NCI-H345 treated with DMSO at 0.1 percent for 48 hours (cell line): ENCODE results near the gene HECW1.
A peak's percentile ranks its signal among the peaks of the same experiment; 100 is the strongest.
"Not testable (repeated sequence)": the region's sequence is repeated elsewhere in the genome, so short reads cannot be mapped to it uniquely, and the experiment has no call there.

Source experiments
- DNase-seq: peaks from one replicate; lab custom pipeline; 2025; ENCODE audit not compliant: unreplicated experiment; lab: John Stamatoyannopoulos, UW

The HECW1 gene

GRCh38 chr7:43345696-43346095, 233.2 kb downstream of the HECW1 start:
- not testable (repeated sequence) for DNase-seq

DNA sequence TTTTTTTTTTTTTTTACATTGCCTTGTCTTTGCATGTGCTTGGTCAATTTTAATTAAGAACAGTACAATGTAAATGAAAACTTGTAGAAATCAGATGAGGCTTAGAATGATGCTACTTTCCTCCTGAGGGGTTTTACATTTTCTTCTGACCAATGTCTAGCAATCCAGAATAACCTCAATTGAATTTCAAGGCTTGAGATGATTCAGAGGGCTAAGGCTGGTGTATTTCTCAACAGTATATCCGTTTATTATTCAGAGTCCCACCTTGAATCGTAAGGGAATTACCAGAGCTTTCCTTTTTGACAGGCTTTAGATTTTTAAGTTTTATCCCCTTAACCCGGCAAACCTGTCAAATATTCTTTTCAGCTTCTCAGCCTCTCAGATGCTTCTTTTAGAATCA, 239.2 kb downstream of the HECW1 start:
- DNase-seq, result no peak

GRCh38 chr7:43353902-43354301, 241.5 kb downstream of the HECW1 start:
- no peak for DNase-seq

DNA sequence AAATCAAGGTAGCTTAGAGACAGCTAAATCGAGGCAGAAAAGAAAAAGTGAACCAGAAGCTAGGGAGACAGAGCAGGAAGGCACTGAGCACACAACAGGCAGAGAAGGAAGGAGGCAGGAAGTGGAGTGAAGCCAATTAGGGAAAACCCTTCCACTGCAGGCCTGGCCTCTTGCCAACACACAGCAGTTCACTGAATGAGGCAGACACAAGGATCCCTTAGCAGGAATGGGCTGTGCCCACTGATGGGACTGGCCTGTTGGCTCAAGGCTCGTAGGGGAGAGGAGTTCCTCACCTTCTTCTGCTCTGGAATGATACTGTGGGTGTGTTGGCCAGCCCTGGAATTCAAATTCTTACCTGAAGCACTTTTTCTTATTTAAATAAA, 250.2 kb downstream of the HECW1 start:
- DNase-seq, result peak; percentile 87

DNA sequence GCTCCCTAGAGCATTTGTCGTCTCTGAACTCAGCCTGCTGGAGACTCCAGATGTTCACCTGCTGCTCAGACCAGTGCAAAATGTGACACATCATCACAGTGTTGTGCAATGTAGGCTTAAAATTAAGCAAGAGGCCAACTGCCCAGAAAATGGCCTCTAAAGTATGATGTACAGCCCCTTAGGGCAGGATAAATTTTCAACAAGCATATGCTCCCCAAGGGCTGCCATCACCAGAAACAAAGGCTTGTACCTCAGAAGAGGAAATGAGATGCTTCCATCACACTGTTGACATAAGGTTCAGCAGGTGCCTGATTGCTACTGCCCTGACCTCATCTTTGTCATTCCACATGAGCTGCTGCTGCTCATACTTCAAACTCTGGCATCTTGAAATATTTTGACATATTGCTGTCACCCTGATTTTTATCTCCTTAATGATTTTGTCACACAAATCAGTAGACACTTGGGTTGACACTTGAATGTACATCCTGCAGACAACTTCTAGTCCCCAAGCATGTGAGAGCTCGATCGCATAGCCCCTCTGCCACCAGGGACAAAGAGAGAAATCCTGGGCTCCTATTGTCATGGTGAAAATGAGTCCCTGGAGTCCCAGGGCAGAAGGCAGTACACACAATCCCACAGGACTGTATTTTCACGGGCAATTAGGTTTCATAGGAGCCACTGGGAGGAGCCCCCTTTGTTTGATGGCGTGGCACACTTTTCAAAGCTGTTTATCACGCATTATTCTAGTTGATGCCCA, 250.8 kb downstream of the HECW1 start:
- peak; percentile 97 for DNase-seq

- peak; percentile 39 for DNase-seq
Observed at GRCh38 chr7:43364391-43364790, 251.9 kb downstream of the HECW1 start.

DNA sequence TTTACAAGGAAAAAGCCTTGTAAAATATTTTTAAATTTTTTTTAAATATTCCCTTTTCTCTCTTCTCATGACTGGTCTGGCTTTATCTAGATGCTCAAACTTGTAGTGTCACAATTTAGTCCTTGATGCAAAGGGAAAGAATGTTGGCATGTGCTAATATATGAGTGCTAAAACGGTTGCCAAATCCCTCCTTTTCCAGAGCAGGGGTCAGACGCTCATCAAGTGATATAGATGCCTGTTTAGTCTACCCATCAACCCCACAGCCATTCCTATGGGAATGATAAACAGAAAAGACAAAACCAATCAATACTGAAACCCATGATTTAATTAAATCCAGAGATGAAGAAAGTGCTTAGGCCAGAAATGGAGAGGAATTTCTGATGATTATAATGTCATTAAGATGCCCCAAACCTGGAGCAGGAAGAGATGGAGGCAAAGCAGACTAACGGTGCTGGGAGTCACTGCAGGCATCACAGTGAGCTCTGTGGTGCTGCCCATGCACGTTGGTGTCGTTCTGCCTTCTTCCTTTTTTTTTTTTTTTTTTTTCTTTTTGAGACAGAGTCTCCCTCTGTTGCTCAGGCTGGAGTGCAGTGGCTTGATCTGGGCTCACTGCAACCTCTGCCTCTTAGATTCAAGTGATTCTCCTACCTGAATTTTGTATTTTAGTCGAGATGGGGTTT, 260.4 kb downstream of the HECW1 start:
- no peak for DNase-seq

DNA sequence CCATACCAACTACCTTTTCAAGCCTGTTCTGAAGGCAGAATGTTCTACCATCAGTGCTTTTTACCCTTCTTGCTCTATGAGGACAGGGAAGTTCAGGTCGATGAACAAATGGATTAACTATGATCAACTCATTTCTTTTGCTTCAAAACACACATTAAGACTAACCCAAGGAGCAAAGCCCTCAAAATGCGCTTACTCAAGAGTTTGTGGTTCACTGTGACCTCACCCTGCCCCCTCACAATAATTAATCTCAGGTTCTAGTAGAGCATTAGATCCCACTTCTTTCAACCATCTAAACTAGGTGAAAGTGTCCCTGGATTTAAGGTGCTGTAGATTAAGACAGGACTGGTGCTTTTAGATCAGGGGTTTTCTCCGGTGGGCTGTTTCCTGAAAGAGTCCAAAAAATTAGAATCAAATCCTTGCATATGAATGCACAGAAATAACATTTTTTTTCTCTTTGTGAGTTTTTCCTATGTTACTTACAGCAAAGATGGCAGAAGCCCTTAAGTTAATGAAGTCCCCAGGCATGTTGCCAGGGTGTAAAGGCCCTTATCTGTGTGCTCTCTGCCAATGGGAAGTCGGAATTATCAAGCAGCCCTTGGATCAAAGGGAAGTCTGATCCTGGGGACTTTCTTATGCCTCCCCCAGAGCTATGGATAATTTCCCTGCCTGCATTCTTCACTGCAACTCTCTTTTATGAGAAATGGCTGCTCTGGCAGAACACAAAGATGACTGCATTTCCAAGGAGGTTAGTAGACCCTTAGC, 264.9 kb downstream of the HECW1 start:
- no peak for DNase-seq

DNA sequence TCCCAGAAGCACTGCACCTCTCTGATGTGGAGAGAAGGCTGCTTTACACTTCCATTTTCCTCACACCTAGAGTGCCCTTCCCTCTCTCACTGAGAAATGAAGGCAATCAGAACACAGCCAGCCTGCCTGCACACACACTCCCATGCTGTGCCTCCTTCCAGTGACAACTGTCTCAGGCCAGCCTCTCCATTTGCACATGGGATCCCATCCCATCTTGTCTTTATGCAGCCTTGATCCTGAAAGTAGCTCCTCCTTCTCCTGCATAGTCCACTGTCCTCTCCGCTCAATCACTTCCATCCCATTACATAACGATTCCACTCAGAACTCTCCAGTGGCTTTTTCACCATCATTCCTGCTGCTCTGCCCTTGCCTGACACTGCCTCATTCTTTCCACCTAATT, 266.8 kb downstream of the HECW1 start:
- no peak for DNase-seq

GRCh38 chr7:43384616-43385308, 272.3 kb downstream of the HECW1 start:
- DNase-seq, result no peak

- no peak for DNase-seq
Observed at GRCh38 chr7:43385309-43385680, 272.8 kb downstream of the HECW1 start.

DNA sequence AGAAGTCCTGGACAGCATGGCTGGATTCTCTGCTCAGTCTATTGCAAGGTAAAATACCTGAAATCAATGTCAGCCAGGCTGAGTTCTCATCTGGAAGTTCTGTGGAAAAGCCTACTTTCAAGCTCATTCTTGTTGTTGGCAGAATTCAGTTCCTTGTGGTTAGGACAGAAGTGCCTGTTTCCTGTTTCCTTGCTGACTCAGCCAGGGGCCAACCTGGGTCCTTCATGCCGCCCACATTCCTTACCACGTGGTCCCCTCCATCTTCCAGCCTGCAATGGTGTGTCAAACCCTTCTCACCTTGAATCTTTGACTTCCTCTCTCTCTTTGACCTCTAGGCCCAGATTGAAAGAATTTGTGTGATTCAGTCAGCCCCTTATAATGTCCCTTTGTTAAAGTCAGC, 273.4 kb downstream of the HECW1 start:
- no peak for DNase-seq

- no peak for DNase-seq
Observed at GRCh38 chr7:43387932-43388331, 275.5 kb downstream of the HECW1 start.

- DNase-seq, result no peak
Observed at GRCh38 chr7:43390576-43390975, 278.1 kb downstream of the HECW1 start.

GRCh38 chr7:43391518-43391917, 279.1 kb downstream of the HECW1 start:
- no peak for DNase-seq

GRCh38 chr7:43392638-43393330, 280.3 kb downstream of the HECW1 start:
- no peak for DNase-seq

DNA sequence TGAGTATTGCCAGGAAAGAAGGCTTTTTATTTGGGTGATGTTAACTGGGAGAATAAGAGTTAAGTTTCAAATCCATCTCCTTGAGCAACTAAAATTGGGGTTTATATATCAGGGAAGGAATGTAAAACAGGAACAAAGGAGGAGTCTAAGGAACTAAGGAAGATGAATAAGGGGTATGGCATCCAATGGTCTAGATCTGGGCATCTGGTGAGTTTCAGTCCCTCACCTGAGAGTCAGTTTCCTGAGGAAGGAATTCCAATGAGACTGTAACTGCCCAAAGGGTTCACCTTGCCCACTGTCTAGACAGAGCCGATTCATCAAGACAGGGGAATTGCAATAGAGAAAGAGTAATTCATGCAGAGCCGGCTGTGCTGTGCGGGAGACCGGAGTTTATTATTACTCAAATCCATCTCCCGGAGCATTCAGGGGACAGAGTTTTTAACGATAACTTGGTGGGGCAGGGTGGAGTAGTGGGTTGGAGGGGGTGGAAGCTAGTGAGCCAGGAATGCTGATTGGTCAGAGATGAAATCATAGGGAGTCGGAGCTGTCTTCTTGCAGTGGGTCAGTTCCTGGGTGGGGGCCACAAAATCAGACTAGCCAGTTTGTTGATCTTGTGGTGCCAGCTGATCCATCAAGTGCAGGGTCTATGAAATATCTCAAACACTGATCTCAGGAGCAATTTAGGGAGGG, 282.1 kb downstream of the HECW1 start:
- DNase-seq, result no peak

GRCh38 chr7:43395351-43395750, 282.9 kb downstream of the HECW1 start:
- no peak for DNase-seq

DNA sequence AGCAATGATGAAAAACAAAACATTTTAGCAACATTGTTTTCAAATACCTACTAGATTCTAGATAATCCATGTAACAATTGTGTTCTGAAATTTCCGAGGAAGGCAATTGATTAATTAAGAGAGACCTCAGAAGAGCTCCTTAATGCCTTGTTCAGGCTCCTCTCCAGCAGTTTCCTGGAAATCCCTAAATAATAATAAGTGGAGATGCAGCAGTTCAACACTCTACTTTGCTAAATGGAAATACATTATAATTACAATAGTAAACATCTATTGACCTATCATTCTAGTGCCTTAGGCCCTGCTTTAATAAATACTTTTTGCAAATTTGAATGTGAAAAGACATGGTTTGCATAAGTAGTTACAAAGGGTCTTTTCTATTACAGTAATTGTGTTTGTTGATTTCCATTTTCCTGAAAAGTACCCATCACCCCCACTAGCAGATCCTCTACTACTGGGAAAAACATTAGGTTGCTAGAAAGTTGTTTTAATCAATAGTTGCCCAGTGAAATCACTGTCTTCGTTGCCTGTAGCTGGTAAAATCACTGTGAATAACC, 283.8 kb downstream of the HECW1 start:
- no peak for DNase-seq

DNA sequence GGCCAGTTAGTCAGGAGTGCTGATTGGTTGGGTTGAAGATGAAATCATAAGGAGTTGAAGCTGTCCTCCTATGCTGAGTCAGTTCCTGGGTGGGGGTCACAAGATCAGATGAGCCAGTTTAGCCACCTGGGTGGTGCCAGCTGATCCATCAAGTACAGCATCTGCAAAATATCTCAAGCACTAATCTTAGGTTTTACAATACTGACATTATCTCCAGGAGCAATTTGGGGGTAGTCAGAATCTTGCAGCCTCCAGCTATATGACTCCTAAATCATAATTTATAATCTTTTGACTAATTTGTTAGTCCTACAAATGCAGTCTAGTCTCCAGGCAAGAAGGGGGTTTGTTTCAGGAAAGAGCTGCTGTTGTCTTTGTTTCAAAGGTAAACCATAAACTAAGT, 286.4 kb downstream of the HECW1 start:
- no peak for DNase-seq
